Stimulated activated naive CD4-positive, alpha-beta T cell treated with Interleukin-2 at 50 U/mL for 16 hours (primary cell): Measurements from ENCODE around the gene ADH7.
"Not testable (repeated sequence)": the region's sequence is repeated elsewhere in the genome, so short reads cannot be mapped to it uniquely, and the experiment has no call there.

Experiments used
- DNase-seq: peaks from one replicate; lab custom pipeline; 2025; lab: John Stamatoyannopoulos, UW

ADH7 gene

GRCh38 chr4:99415762-99416161, 19.4 kb downstream of the ADH7 start:
- not testable (repeated sequence) for DNase-seq

GRCh38 chr4:99414902-99415301, 20.2 kb downstream of the ADH7 start:
- not testable (repeated sequence) for DNase-seq

GRCh38 chr4:99414401-99414800, 20.7 kb downstream of the ADH7 start:
- no peak for DNase-seq

- no peak for DNase-seq
Measured at GRCh38 chr4:99413140-99413539, 22.0 kb downstream of the ADH7 start.

GRCh38 chr4:99411041-99411440, 24.1 kb downstream of the ADH7 start:
- no peak for DNase-seq

- DNase-seq, result no peak
Measured at GRCh38 chr4:99410075-99410474, 25.1 kb downstream of the ADH7 start.

- no peak for DNase-seq
Measured at GRCh38 chr4:99408346-99408745, 26.8 kb downstream of the ADH7 start.

- peak; percentile 7 for DNase-seq
Measured at GRCh38 chr4:99405433-99406115, 29.6 kb downstream of the ADH7 start.

- DNase-seq, result no peak
Measured at GRCh38 chr4:99404595-99405287, 30.4 kb downstream of the ADH7 start.

- no peak for DNase-seq
Measured at GRCh38 chr4:99403380-99404184, 31.6 kb downstream of the ADH7 start.

GRCh38 chr4:99402765-99403164, 32.4 kb downstream of the ADH7 start:
- no peak for DNase-seq

GRCh38 chr4:99400831-99401230, 34.3 kb downstream of the ADH7 start:
- no peak for DNase-seq

GRCh38 chr4:99399017-99399416, 36.1 kb downstream of the ADH7 start:
- no peak for DNase-seq

GRCh38 chr4:99395595-99396364, 39.4 kb downstream of the ADH7 start:
- no peak for DNase-seq

GRCh38 chr4:99394896-99395295, 40.2 kb downstream of the ADH7 start:
- DNase-seq, result no peak

- no peak for DNase-seq
Measured at GRCh38 chr4:99390055-99390454, 45.1 kb downstream of the ADH7 start.

- no peak for DNase-seq
Measured at GRCh38 chr4:99389606-99390005, 45.5 kb downstream of the ADH7 start.

GRCh38 chr4:99383833-99384392, 51.2 kb downstream of the ADH7 start:
- DNase-seq, result no peak

- DNase-seq, result no peak
Measured at GRCh38 chr4:99383399-99383798, 51.7 kb downstream of the ADH7 start.

- no peak for DNase-seq
Measured at GRCh38 chr4:99382745-99383360, 52.3 kb downstream of the ADH7 start.

- DNase-seq, result no peak
Measured at GRCh38 chr4:99381588-99382175, 53.5 kb downstream of the ADH7 start.
